GM23338 (cell line): Measurements from ENCODE around the gene SUSD3.

Source experiments
- CREB1 ChIP-seq: fragments of 250-450 bp; sonication (Bioruptor Pico); IDR thresholded peaks from 2 replicates; pipeline ENCODE4 v1.5.0; 2020; ENCODE audit warnings: low read depth, mild to moderate bottlenecking, moderate library complexity
- EZH2 ChIP-seq: fragments of 200-600 bp; sonication (generic); IDR thresholded peaks from one replicate; pipeline ENCODE4 v1.8.0; 2017; ENCODE audit warnings: antibody characterized with exemption, mild to moderate bottlenecking, low read depth; ENCODE audit not compliant: unreplicated experiment
- EZH2phosphoT487 ChIP-seq: fragments of 200-600 bp; sonication (generic); IDR thresholded peaks from one replicate; pipeline ENCODE4 v1.8.1; 2018; ENCODE audit warnings: antibody characterized with exemption; ENCODE audit not compliant: unreplicated experiment
- JUNB ChIP-seq: IDR thresholded peaks from one replicate; pipeline ENCODE4 v1.6.1; 2016; ENCODE audit warnings: antibody characterized with exemption; ENCODE audit not compliant: unreplicated experiment
- NANOG ChIP-seq: IDR thresholded peaks from 2 replicates; pipeline ENCODE4 v1.6.1; 2016; ENCODE audit warnings: antibody characterized with exemption, borderline replicate concordance
- POLR2AphosphoS5 ChIP-seq: IDR thresholded peaks from 2 replicates; pipeline ENCODE4 v1.6.1; 2016; ENCODE audit warnings: antibody characterized with exemption, low read depth
- STAT1 ChIP-seq: IDR thresholded peaks from one replicate; pipeline ENCODE4 v1.6.1; 2016; ENCODE audit warnings: antibody characterized with exemption; ENCODE audit not compliant: unreplicated experiment
- ZNF331 ChIP-seq: fragments of 250-450 bp; sonication (Bioruptor Pico); IDR thresholded peaks from 2 replicates; pipeline ENCODE4 v1.5.0; 2020; ENCODE audit warnings: low read depth, mild to moderate bottlenecking, moderate library complexity
- TF ChIP-seq, protein P1 (sequence below), 2 experiments: fragments of 200-600 bp in 1 of 2; sonication (generic) in 1 of 2; conservative IDR thresholded peaks; 2 replicates each; pipeline versions ENCODE4 v1.5.1 to v1.6.1; 2016 to 2017; ENCODE audit warnings: antibody characterized with exemption in 2 of 2, low read depth in 2 of 2, mild to moderate bottlenecking in 2 of 2, moderate library complexity in 1 of 2
- TF ChIP-seq, protein P2 (sequence below): IDR thresholded peaks from one replicate; pipeline ENCODE4 v1.6.1; 2018; ENCODE audit warnings: antibody characterized with exemption; ENCODE audit not compliant: unreplicated experiment
- TF ChIP-seq, protein P3 (sequence below): IDR thresholded peaks from 2 replicates; pipeline ENCODE4 v1.6.1; 2016; ENCODE audit warnings: antibody characterized with exemption

DNA sequence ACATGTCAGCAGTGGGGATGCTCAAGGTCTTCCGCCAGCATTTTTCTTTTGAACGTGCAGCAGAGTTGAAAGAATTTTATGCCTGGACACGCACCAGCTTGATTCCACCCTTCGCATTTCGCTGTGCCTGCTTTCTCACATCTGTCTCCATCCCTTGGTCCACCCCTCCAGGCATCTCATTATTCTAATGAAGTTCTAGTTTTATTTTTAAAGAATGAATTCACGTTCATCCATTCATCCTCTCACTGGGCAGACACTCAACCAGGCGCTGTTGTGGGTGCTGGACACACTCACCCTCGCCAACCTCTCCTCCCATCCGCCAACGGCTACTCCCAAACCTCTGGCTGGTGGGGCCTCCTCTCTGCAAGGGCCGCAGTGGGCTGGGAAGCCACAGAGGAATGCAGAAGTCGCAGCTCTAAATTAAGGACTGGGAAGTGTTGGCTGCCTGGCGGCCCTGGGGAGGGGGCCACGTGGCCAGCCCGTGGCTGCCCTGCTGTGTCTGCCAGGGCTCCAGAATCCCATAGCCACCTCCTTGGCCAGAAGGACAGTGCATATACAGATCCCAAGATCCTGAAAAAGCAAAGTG is 6.7 kb downstream of the SUSD3 start:
- TF ChIP-seq, protein P1, sequence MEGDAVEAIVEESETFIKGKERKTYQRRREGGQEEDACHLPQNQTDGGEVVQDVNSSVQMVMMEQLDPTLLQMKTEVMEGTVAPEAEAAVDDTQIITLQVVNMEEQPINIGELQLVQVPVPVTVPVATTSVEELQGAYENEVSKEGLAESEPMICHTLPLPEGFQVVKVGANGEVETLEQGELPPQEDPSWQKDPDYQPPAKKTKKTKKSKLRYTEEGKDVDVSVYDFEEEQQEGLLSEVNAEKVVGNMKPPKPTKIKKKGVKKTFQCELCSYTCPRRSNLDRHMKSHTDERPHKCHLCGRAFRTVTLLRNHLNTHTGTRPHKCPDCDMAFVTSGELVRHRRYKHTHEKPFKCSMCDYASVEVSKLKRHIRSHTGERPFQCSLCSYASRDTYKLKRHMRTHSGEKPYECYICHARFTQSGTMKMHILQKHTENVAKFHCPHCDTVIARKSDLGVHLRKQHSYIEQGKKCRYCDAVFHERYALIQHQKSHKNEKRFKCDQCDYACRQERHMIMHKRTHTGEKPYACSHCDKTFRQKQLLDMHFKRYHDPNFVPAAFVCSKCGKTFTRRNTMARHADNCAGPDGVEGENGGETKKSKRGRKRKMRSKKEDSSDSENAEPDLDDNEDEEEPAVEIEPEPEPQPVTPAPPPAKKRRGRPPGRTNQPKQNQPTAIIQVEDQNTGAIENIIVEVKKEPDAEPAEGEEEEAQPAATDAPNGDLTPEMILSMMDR (conservative IDR thresholded peaks at IDR 0.05; ENCODE audit: low read depth in 2 of 2), result no peak
- TF ChIP-seq EZH2phosphoT487 (no peak), POLR2AphosphoS5 (no peak), JUNB (no peak), NANOG (no peak), STAT1 (no peak), EZH2 (no peak), CREB1 (CRISPR knock-in tag) (no peak), ZNF331 (CRISPR knock-in tag) (no peak)
- TF ChIP-seq, protein P2, sequence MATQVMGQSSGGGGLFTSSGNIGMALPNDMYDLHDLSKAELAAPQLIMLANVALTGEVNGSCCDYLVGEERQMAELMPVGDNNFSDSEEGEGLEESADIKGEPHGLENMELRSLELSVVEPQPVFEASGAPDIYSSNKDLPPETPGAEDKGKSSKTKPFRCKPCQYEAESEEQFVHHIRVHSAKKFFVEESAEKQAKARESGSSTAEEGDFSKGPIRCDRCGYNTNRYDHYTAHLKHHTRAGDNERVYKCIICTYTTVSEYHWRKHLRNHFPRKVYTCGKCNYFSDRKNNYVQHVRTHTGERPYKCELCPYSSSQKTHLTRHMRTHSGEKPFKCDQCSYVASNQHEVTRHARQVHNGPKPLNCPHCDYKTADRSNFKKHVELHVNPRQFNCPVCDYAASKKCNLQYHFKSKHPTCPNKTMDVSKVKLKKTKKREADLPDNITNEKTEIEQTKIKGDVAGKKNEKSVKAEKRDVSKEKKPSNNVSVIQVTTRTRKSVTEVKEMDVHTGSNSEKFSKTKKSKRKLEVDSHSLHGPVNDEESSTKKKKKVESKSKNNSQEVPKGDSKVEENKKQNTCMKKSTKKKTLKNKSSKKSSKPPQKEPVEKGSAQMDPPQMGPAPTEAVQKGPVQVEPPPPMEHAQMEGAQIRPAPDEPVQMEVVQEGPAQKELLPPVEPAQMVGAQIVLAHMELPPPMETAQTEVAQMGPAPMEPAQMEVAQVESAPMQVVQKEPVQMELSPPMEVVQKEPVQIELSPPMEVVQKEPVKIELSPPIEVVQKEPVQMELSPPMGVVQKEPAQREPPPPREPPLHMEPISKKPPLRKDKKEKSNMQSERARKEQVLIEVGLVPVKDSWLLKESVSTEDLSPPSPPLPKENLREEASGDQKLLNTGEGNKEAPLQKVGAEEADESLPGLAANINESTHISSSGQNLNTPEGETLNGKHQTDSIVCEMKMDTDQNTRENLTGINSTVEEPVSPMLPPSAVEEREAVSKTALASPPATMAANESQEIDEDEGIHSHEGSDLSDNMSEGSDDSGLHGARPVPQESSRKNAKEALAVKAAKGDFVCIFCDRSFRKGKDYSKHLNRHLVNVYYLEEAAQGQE, result no peak
- TF ChIP-seq, protein P3, sequence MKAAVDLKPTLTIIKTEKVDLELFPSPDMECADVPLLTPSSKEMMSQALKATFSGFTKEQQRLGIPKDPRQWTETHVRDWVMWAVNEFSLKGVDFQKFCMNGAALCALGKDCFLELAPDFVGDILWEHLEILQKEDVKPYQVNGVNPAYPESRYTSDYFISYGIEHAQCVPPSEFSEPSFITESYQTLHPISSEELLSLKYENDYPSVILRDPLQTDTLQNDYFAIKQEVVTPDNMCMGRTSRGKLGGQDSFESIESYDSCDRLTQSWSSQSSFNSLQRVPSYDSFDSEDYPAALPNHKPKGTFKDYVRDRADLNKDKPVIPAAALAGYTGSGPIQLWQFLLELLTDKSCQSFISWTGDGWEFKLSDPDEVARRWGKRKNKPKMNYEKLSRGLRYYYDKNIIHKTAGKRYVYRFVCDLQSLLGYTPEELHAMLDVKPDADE, result no peak
